Esophagus muscularis mucosa (tissue), 4 donors: ENCODE results near the gene OR2G2. TPM values are rescaled to one million over a fixed set of nuclear protein-coding genes. Genes with fewer than 3 reads are reported as not detected.

ENCODE experiments used
- DNase-seq: peaks from one replicate; pipeline ENCODE4 v3.0.0-alpha.2; 2017; ENCODE audit errors: extremely low spot score
- H3K27ac ChIP-seq, 4 donors: fragments of 200-600 bp; sonication (generic); replicated peaks in 1 of 4; 1 replicate in 3 of 4; 2 replicates in 1 of 4; pipeline ENCODE4 v1.5.1; 2016 to 2019; ENCODE audit warnings: mild to moderate bottlenecking in 1 of 4
- H3K27me3 ChIP-seq, 4 donors: fragments of 200-600 bp; sonication (generic); one replicate each; pipeline versions ENCODE4 v1.5.1 to v1.6.0; 2016 to 2019
- H3K36me3 ChIP-seq, 4 donors: fragments of 200-600 bp; sonication (generic); one replicate each; pipeline ENCODE4 v1.5.1; 2016 to 2019
- H3K4me1 ChIP-seq, 4 donors: fragments of 200-600 bp; sonication (generic); one replicate each; pipeline ENCODE4 v1.5.1; 2016 to 2019
- H3K4me3 ChIP-seq, 4 donors: fragments of 200-600 bp; sonication (generic); 1 replicate in 2 of 4; 2 replicates in 2 of 4; pipeline ENCODE4 v1.5.1; 2016 to 2019; ENCODE audit warnings: mild to moderate bottlenecking in 4 of 4, moderate library complexity in 1 of 4
- H3K9me3 ChIP-seq, 4 donors: fragments of 200-600 bp; sonication (generic); 1 replicate in 3 of 4; 2 replicates in 1 of 4; pipeline ENCODE4 v1.5.1; 2016 to 2019
- EP300 ChIP-seq: sonication (generic); formaldehyde crosslinking; IDR thresholded peaks from one replicate; pipeline ENCODE4 v1.6.1; 2017; ENCODE audit warnings: antibody characterized with exemption
- POLR2A ChIP-seq: fragments of 450-650 bp; IDR thresholded peaks from one replicate; pipeline ENCODE4 v1.6.1; 2017; ENCODE audit warnings: antibody characterized with exemption, moderate library complexity, mild to moderate bottlenecking, low read depth
- POLR2AphosphoS5 ChIP-seq, 2 donors: sonication (generic); formaldehyde crosslinking; IDR thresholded peaks; one replicate each; pipeline ENCODE4 v1.6.1; 2017; ENCODE audit warnings: antibody characterized with exemption in 2 of 2
- WGBS: methylation state at CpG from one replicate; pipeline ENCODE4 v1.1.5; 2018; 5-methylcytosine and 5-hydroxymethylcytosine counted together
- intact Hi-C: fragments of 100-400 bp; cut with DNase I; formaldehyde crosslinking; loops from one replicate; pipeline ENCODE4 v1.15.1; 2023
- total RNA-seq, 4 donors: library from RNA; depleted of rRNA; stranded (reverse); fragments of >200 nt; gene quantifications; one replicate each; pipeline versions ENCODE4 v1.1.0 to v1.2.1, GENCODE V29; 2016
- TF ChIP-seq, protein P1 (sequence below), 3 experiments: fragments of 200-600 bp in 2 of 3; fragments of 450-650 bp in 1 of 3; sonication (generic) in 2 of 3; IDR thresholded peaks; one replicate each; pipeline ENCODE4 v1.5.1; 2017 to 2019; ENCODE audit warnings: antibody characterized with exemption in 3 of 3, mild to moderate bottlenecking in 2 of 3, moderate library complexity in 1 of 3

Gene OR2G2
- not detected for total RNA-seq

- no peak for DNase-seq
- no peaks in the 10 kb centered on the region for H3K4me1 ChIP-seq
- H3K27ac ChIP-seq, result no peak within 1 kb of the TSS
- no peak within 1 kb of the TSS for H3K4me3 ChIP-seq
- intact Hi-C loops, result no loop called here
- no peaks in the 10 kb centered on the region for H3K27me3 ChIP-seq
- WGBS, result 88% methylated on average over 2 of the region's 2 CpGs
- TF ChIP-seq POLR2AphosphoS5 (IDR thresholded peaks at IDR 0.05) (no peak), EP300 (no peak), POLR2A (no peak)
- TF ChIP-seq, protein P1, sequence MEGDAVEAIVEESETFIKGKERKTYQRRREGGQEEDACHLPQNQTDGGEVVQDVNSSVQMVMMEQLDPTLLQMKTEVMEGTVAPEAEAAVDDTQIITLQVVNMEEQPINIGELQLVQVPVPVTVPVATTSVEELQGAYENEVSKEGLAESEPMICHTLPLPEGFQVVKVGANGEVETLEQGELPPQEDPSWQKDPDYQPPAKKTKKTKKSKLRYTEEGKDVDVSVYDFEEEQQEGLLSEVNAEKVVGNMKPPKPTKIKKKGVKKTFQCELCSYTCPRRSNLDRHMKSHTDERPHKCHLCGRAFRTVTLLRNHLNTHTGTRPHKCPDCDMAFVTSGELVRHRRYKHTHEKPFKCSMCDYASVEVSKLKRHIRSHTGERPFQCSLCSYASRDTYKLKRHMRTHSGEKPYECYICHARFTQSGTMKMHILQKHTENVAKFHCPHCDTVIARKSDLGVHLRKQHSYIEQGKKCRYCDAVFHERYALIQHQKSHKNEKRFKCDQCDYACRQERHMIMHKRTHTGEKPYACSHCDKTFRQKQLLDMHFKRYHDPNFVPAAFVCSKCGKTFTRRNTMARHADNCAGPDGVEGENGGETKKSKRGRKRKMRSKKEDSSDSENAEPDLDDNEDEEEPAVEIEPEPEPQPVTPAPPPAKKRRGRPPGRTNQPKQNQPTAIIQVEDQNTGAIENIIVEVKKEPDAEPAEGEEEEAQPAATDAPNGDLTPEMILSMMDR (IDR thresholded peaks at IDR 0.05), result no peak
- H3K9me3 ChIP-seq, result peaks cover 0 to 3% (median 0%) of the 10 kb centered on the region in 4 donors
- no peaks in the 10 kb centered on the region for H3K36me3 ChIP-seq
Observed at GRCh38 chr1:247588060-247588459, at the start of gene OR2G2. TSS of gene OR2G2 (plus strand) at chr1:247588360. CDS start at chr1:247588360, 0 bp downstream.

GRCh38 chr1:247538561-247538960, 49.6 kb upstream of the OR2G2 start:
- Histone ChIP-seq H3K27me3 (no peaks in the 10 kb centered on the region), H3K4me3 (no peak overlapping the region), H3K27ac (no peak overlapping the region), H3K9me3 (no peaks in the 10 kb centered on the region), H3K4me1 (no peaks in the 10 kb centered on the region), H3K36me3 (no peaks in the 10 kb centered on the region)
- intact Hi-C loops, result no loop called here
- TF ChIP-seq, protein P1 (IDR thresholded peaks at IDR 0.05), result no peak
- TF ChIP-seq POLR2AphosphoS5 (IDR thresholded peaks at IDR 0.05) (no peak), EP300 (no peak), POLR2A (no peak)
- 74% methylated on average over 5 of the region's 5 CpGs for WGBS
- DNase-seq, result no peak

DNA sequence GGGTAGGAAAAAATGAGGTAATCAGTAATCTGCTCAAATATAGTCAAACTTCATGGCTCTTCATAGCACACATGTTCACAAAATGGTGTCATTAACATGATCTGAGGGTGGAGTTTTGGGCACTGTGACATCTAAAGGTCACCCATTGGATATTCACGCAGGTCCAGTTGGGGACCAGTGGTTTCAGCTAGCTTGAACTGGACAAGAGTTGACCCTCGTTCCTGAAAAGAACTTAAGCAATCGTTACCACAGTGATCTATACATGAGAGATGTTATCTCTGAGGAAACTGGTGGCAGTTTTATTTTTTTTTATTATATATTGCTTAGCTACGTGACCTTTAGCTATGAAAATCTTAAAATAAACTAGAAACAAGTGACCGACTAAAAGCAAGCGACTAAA, 48.9 kb upstream of the OR2G2 start:
- Histone ChIP-seq H3K27me3 (no peaks in the 10 kb centered on the region), H3K27ac (no peak overlapping the region), H3K4me1 (no peaks in the 10 kb centered on the region), H3K36me3 (no peaks in the 10 kb centered on the region), H3K4me3 (no peak overlapping the region), H3K9me3 (no peaks in the 10 kb centered on the region)
- DNase-seq, result no peak
- TF ChIP-seq EP300, result no peak
- TF ChIP-seq POLR2AphosphoS5 (IDR thresholded peaks at IDR 0.05), result no peak
- TF ChIP-seq, protein P1 (IDR thresholded peaks at IDR 0.05), result no peak
- no peak for TF ChIP-seq POLR2A
- 85% methylated on average over 6 of the region's 6 CpGs for WGBS
- intact Hi-C loops, result no loop called here

GRCh38 chr1:247540581-247540980, 47.6 kb upstream of the OR2G2 start:
- intact Hi-C loops, result no loop called here

More at GRCh38 chr1:247540581-247540980, 47.6 kb upstream of the OR2G2 start:
- H3K36me3 ChIP-seq, result no peaks in the 10 kb centered on the region
- TF ChIP-seq POLR2A, result no peak
- TF ChIP-seq EP300, result no peak
- TF ChIP-seq, protein P1 (IDR thresholded peaks at IDR 0.05), result no peak
- TF ChIP-seq POLR2AphosphoS5 (IDR thresholded peaks at IDR 0.05), result no peak
- H3K4me3 ChIP-seq, result no peak overlapping the region
- H3K27ac ChIP-seq, result no peak overlapping the region
- no peaks in the 10 kb centered on the region for H3K4me1 ChIP-seq
- WGBS, result 47% methylated on average over 7 of the region's 7 CpGs
- H3K27me3 ChIP-seq, result no peaks in the 10 kb centered on the region
- H3K9me3 ChIP-seq, result no peaks in the 10 kb centered on the region
- no peak for DNase-seq
